ENCODE results near the gene SIGLEC6. TPM values are rescaled to one million over a fixed set of nuclear protein-coding genes. Genes with fewer than 3 reads are reported as not detected.

The SIGLEC6 gene
- not detected in 2 replicates for total RNA-seq (2014; rRNA removed; shearing (Covaris generic); ENCODE audit: low replicate concordance)

DNA sequence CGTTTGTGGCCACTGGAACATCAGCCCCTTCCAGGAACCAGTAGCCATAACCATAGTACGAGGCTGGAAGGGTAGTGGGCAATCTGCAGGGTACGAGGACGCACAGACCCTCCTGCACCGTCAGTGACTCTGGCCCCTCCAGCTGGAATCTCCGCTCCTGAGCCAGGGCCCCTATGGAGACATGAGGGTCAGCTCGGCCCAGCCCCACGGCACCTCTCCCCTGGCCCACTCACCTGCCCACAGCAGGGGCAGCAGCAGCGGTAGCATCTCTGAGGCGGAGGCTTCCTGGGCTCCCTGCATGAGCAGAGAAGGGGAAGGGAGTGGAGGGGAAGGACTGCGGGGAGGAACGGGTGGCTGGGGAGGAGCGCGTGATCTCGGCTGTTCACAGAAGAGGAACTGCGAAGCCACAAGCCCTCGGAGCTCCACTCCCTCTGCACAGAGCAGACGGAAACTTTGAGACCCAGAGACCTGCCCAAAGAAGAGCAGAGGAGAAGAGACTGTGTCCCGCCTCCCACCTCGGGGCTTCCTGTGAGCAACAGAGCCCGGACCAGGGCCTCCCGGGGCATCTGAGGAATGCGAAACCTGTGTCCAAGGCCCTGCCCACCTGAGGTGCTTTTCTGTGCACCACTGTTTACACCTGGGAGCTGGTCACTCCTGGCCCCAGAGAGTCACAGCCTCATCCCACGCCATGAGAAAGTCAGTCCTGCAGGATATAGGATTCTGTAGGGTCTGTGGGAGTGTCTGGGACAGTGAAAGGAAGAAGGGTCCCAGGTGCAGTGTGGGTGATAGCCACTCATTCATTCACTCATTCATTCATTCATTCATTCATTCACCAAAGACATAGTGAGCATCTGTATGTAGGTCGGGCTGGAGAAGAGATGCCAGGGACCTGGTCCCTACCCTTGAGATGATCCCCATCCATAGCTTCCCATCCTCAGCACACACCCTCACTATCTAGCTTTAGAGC, at the start of gene SIGLEC6:
Gene SIGLEC6 (minus strand): TSS at position 322 of the 967 bp plus-strand sequence. CDS start 22 bp downstream, at position 300.
- in situ Hi-C loops (cut with HindIII; ENCODE audit: low pct_unique_long_range_greater_than_20kb, low sequenced_read_pairs), result no loop called here
- DNase-seq (ENCODE audit: low read depth), result no peak

DNA sequence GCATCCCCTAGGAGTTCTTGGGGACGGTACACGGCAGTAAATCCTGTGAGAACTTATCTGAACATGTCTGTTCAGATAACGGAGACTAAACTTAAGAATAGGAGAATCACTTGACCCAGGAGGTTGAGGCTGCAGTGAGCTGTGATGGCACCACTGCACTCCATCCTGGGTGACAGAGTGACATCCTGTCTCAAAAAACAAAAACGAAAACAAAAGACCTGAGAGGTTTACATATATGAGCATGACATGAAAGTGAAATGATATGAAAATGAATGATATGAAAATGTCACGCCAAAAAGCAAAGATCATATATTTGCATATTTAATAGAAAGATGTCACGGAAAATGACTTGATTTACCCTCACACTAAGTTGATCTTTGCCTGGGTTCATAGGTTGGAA, 45.4 kb upstream of the SIGLEC6 start:
- in situ Hi-C loops (cut with HindIII; ENCODE audit: low pct_unique_long_range_greater_than_20kb, low sequenced_read_pairs), result no loop called here
- no peak for DNase-seq (ENCODE audit: low read depth)

GRCh38 chr19:51573331-51573730, 41.9 kb upstream of the SIGLEC6 start:
- in situ Hi-C loops (cut with HindIII; ENCODE audit: low pct_unique_long_range_greater_than_20kb, low sequenced_read_pairs), result no loop called here

DNA sequence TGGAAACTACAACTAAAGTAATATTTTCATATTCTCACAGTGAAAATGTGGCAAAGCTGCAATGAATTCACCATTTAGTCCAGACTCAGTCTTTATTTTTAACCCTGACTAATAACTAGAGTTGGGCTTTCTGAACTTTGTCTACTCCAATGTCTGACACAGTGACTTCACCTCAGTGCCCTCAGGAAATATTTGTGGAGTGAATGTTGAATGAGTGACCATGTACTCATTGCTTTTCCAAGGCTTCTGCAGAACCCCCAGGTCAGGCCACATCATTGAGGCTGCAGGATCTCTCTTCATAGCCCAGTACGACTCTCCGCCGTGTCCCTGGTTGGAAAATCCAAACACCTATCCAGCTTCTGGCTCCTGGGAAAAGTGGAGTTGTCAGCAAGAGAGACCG, 41.4 kb upstream of the SIGLEC6 start:
- no peak for DNase-seq (ENCODE audit: low read depth)
- in situ Hi-C loops (cut with HindIII; ENCODE audit: low pct_unique_long_range_greater_than_20kb, low sequenced_read_pairs), result no loop called here

More at GRCh38 chr19:51573331-51573730, 41.9 kb upstream of the SIGLEC6 start:
- no peak for DNase-seq (ENCODE audit: low read depth)

DNA sequence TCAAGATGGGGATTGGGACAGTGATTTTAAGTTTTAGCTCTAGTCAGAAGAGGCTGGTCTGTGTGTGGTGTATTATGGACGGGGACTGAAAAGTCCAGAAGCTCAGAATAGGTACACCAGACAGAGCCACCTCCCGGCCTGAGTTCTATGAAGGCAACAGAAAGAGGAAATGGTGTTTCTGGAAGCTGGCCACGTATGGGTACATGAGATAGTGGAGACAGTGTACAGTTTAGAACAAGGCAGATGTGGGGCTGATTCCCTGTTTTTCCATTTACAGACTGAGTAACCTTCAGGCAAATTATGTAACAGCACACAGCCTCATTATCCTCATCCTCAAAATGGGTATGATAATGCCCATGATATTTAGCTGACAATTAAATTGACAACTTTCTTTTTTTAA, 40.9 kb upstream of the SIGLEC6 start:
- DNase-seq (ENCODE audit: low read depth), result no peak
- in situ Hi-C loops (cut with HindIII; ENCODE audit: low pct_unique_long_range_greater_than_20kb, low sequenced_read_pairs), result no loop called here

DNA sequence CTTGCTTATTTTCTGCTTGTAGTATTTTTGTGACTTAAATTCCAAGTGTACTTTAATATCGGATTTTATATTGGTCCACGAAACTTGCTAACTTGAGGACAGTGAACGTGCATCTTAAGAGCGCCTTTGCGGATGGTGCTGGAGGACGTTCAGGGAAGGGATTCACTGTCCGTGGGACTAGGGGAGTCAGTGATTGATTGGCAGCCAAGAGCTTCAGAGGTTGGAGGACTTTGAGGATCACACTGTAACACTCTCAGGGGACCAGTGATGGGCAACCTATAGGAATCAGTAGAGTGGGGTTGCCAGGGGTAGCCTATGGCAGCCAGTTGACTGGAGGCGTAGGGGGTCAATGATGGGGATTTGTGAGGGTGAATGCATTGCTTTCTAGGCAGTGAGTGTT, 40.1 kb upstream of the SIGLEC6 start:
- in situ Hi-C loops (cut with HindIII; ENCODE audit: low pct_unique_long_range_greater_than_20kb, low sequenced_read_pairs), result no loop called here
- DNase-seq (ENCODE audit: low read depth), result no peak

DNA sequence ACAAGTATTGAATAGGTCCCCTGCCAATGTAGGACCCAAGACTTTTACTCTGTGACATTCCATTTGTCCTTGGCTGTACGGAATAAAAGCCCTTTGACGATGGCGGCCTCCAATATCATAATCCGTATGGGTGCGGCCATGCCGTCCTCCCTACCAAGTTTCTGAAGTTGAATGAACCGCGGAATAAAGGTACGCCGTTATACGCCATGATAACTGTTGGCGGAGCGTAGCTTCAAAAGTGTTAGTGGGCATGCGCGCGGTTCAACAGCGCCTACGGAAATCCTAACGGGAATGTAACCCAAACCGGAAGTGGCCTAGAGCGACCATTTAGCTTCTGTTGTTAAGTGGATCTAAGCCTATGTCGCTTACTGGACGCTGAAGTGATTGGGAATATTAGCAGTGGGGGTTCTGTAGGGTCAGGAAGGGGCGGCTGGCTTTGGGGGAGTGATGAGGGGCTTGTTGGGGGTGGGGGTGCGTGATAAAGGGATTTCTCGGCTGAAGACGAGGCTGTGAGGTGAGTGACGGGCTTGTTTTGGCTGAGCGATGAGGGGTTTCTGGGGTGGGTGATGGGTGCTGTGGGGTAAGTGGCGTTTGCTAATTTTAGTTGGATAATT, 39.6 kb upstream of the SIGLEC6 start, which contains the start of gene ZNF175:
Gene ZNF175 (plus strand): TSS at position 322 of the 614 bp plus-strand sequence. CDS start 2,047 bp downstream, outside the sequence.
- in situ Hi-C loops (cut with HindIII; ENCODE audit: low pct_unique_long_range_greater_than_20kb, low sequenced_read_pairs), result no loop called here
- DNase-seq (ENCODE audit: low read depth), result peak; percentile 93

- in situ Hi-C loops (cut with HindIII; ENCODE audit: low pct_unique_long_range_greater_than_20kb, low sequenced_read_pairs), result no loop called here
These were observed 37.0 kb upstream of the SIGLEC6 start for GRCh38 chr19:51568456-51568855.

GRCh38 chr19:51567583-51567982, 36.1 kb upstream of the SIGLEC6 start:
- in situ Hi-C loops (cut with HindIII; ENCODE audit: low pct_unique_long_range_greater_than_20kb, low sequenced_read_pairs), result no loop called here
- DNase-seq (ENCODE audit: low read depth), result no peak

More at GRCh38 chr19:51568456-51568855, 37.0 kb upstream of the SIGLEC6 start:
- DNase-seq (ENCODE audit: low read depth), result no peak

- in situ Hi-C loops (cut with HindIII; ENCODE audit: low pct_unique_long_range_greater_than_20kb, low sequenced_read_pairs), result no loop called here
- no peak for DNase-seq (ENCODE audit: low read depth)
These were observed 35.1 kb upstream of the SIGLEC6 start for GRCh38 chr19:51566489-51567100.

DNA sequence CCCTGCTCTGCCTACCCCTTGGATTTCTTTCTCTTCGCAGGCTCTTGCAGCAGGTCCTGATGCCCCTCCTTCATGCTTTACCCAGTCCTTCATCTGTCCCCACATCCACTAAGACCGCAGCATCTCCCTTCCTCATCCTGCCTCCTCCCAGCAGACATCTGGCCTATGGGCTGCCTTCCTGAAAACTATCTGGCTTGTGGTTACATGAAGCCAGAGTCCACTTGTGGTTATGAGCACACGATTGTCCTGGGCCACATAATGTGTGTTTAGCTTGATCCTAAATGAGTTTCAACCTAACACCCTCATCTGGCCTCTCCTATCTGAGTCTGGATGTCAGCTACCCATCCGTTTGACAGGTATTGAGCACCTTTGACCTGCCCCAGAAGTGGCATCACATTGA, 34.1 kb upstream of the SIGLEC6 start:
- in situ Hi-C loops (cut with HindIII; ENCODE audit: low pct_unique_long_range_greater_than_20kb, low sequenced_read_pairs), result no loop called here
- DNase-seq (ENCODE audit: low read depth), result no peak

DNA sequence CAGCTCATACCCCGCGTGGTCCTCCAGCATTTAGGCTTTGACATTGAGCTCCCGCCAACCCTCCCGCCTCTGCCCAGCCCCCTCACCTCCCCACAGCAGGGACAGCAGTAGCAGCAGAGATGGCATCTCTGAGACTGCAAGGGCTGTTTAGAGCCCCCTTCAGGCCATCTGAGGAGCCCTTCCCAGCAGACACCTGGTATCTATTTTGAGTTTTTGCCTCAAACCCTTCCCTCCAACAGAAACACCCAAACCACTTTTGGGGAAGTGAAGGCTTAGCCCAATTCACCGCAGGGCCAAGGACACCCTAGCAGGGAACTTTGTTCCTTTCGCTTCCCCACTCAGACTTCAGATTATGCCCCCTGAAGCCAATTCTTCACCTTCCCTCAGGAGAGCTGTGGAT, 33.3 kb upstream of the SIGLEC6 start:
- DNase-seq (ENCODE audit: low read depth), result no peak
- in situ Hi-C loops (cut with HindIII; ENCODE audit: low pct_unique_long_range_greater_than_20kb, low sequenced_read_pairs), result no loop called here

GRCh38 chr19:51560339-51560738, 28.9 kb upstream of the SIGLEC6 start:
- no peak for DNase-seq (ENCODE audit: low read depth)
- in situ Hi-C loops (cut with HindIII; ENCODE audit: low pct_unique_long_range_greater_than_20kb, low sequenced_read_pairs), result no loop called here

DNA sequence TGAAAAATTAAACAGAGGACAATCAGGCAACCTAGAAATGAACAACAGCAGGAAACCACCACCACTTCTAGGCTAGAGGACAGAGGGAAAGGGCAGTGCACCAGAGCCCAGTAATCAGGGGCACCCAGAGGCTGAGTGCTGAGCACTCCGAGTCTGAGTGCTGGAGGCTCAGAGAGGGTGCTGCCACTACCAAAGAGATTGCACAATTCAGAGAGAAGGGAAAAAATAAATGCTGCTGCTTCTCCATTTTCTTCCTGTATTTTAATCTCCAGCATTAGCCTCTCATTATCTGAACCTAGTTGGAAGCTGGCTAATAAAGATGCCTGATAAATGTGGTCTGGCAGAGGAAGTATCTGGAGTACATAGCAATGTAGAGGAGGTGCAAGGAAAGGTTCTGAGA, 27.8 kb upstream of the SIGLEC6 start:
- DNase-seq (ENCODE audit: low read depth), result no peak
- in situ Hi-C loops (cut with HindIII; ENCODE audit: low pct_unique_long_range_greater_than_20kb, low sequenced_read_pairs), result no loop called here

GRCh38 chr19:51552996-51553725, 21.7 kb upstream of the SIGLEC6 start:
- peak; percentile 69 for DNase-seq (ENCODE audit: low read depth)
- in situ Hi-C loops (cut with HindIII; ENCODE audit: low pct_unique_long_range_greater_than_20kb, low sequenced_read_pairs), result no loop called here

DNA sequence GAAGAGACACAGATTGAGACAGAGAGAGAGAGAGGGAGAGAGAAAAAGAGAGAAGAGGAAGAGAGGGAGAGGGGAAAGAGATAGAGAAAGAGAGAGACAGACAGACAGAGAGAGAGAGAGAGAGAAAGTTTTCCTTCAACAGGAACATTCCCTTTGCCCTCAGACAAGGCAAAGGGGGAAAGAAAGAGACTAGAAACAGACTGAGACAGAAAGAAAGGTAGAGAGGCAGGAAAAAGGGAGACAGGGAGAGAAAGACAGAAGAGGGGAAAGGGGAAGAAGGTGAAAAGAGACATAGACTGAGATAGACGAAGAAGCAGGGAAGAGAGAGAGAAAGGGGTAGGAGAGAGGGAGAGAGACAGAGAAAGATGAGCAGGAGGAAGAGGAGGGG, 21.1 kb upstream of the SIGLEC6 start:
- in situ Hi-C loops (cut with HindIII; ENCODE audit: low pct_unique_long_range_greater_than_20kb, low sequenced_read_pairs), result no loop called here
- DNase-seq (ENCODE audit: low read depth), result no peak

DNA sequence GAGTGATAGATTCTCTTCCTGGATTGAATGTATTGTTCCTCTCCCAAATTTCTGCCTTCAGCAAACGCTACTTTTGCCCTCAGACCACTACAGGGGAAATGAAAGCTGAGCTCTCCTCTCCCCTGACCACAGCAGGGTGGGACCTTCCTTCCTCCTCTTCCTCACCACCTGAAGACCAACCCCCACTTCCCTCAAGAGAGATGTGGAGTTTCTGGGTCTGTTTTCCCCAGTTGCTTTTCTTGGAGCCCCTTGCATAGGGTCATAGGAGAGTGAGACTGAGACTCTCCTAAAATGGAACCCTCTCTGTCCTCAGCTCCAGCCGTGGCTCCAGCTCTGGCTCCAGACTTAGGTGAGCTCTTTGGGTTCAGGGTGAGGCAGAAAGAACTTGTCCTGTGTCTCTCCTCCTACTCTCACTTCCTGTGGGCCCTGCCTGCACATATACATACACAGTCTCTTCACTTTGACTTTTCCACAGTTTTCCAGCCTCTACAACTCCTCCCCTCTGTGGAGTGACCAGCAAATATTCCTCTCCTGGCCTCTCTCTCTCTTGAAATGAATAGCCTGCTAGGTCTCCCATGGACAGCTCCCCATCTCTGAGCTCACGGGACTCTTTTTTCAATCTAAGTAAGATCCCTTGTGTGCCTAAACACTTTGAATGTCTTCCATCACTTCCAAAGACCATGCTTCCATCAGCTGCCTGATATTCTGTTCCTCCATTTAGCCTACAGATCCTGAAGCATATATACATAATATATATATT, 20.4 kb upstream of the SIGLEC6 start:
- in situ Hi-C loops (cut with HindIII; ENCODE audit: low pct_unique_long_range_greater_than_20kb, low sequenced_read_pairs), result no loop called here

More for the DNA sequence above, 20.4 kb upstream of the SIGLEC6 start:
- no peak for DNase-seq (ENCODE audit: low read depth)

Data from Caki2 (cell line).